Esophagus squamous epithelium (tissue), 4 donors: Measurements from ENCODE around the gene RBPMS2.

Source experiments
- POLR2A ChIP-seq, 4 donors: fragments of 450-650 bp; IDR thresholded peaks; one replicate each; pipeline ENCODE4 v1.6.1; 2017; ENCODE audit warnings: antibody characterized with exemption in 4 of 4, mild to moderate bottlenecking in 4 of 4, moderate library complexity in 3 of 4
- TF ChIP-seq, protein P1 (sequence below), 6 experiments: fragments of 450-650 bp in 4 of 6; fragments of 200-600 bp in 2 of 6; sonication (generic) in 2 of 6; IDR thresholded peaks; one replicate each; pipeline ENCODE4 v1.5.1; 2016 to 2019; ENCODE audit warnings: antibody characterized with exemption in 6 of 6, mild to moderate bottlenecking in 4 of 6, moderate library complexity in 4 of 6

DNA sequence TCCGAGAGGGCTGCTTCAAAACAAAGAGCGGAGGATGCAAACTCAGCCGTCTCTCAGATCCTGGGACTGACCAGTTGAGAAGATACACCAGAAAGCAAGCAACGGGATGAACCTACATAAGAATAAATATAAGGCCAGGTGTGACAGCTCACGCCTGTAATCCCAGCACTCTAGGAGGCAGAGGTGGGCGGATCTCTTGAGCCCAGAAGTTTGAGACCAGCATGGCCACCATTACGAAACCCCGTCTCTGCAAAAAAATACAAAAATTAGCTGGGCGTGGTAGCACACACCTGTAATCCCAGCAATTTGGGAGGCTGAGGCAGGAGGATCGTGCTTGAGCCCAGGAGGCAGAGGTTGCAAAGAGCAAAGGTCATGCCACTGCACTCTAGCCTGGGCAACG, 31.7 kb downstream of the RBPMS2 start:
- TF ChIP-seq POLR2A (IDR thresholded peaks at IDR 0.05): no peak
- TF ChIP-seq, protein P1, sequence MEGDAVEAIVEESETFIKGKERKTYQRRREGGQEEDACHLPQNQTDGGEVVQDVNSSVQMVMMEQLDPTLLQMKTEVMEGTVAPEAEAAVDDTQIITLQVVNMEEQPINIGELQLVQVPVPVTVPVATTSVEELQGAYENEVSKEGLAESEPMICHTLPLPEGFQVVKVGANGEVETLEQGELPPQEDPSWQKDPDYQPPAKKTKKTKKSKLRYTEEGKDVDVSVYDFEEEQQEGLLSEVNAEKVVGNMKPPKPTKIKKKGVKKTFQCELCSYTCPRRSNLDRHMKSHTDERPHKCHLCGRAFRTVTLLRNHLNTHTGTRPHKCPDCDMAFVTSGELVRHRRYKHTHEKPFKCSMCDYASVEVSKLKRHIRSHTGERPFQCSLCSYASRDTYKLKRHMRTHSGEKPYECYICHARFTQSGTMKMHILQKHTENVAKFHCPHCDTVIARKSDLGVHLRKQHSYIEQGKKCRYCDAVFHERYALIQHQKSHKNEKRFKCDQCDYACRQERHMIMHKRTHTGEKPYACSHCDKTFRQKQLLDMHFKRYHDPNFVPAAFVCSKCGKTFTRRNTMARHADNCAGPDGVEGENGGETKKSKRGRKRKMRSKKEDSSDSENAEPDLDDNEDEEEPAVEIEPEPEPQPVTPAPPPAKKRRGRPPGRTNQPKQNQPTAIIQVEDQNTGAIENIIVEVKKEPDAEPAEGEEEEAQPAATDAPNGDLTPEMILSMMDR (IDR thresholded peaks at IDR 0.05): no peak
